SJSA1 (cell line): ENCODE measurements around the gene TAF1D. TPM values are rescaled to one million over a fixed set of nuclear protein-coding genes. Genes with fewer than 3 reads are reported as not detected.
"Not testable (repeated sequence)": the region's sequence is repeated elsewhere in the genome, so short reads cannot be mapped to it uniquely, and the experiment has no call there.

ENCODE experiments used
- DNase-seq, 2 experiments: peaks; one replicate each; pipeline ENCODE4 v3.0.0-alpha.2; 2015 to 2020; ENCODE audit warnings: low spot score in 2 of 2, low read depth in 1 of 2
- H3K27ac ChIP-seq: fragments of 250-450 bp; sonication (Bioruptor Pico); 2 replicates; pipeline ENCODE4 v1.5.1; 2020; ENCODE audit warnings: mild to moderate bottlenecking, moderate library complexity
- H3K27me3 ChIP-seq: fragments of 250-450 bp; sonication (Bioruptor Pico); replicated peaks from 2 replicates; pipeline ENCODE4 v1.5.1; 2020; ENCODE audit warnings: mild to moderate bottlenecking, moderate library complexity
- H3K36me3 ChIP-seq: fragments of 250-450 bp; sonication (Bioruptor Pico); 2 replicates; pipeline ENCODE4 v1.5.1; 2020; ENCODE audit warnings: mild to moderate bottlenecking
- H3K4me1 ChIP-seq: fragments of 250-450 bp; sonication (Bioruptor Pico); replicated peaks from 2 replicates; pipeline ENCODE4 v1.6.1; 2021; ENCODE audit warnings: mild to moderate bottlenecking
- H3K4me3 ChIP-seq: fragments of 250-450 bp; sonication (Bioruptor Pico); 2 replicates; pipeline ENCODE4 v1.5.1; 2020; ENCODE audit warnings: mild to moderate bottlenecking
- H3K9me3 ChIP-seq: fragments of 250-450 bp; sonication (Bioruptor Pico); replicated peaks from 2 replicates; pipeline ENCODE4 v1.5.1; 2020; ENCODE audit warnings: mild to moderate bottlenecking
- total RNA-seq: library from RNA; depleted of rRNA; stranded (reverse); fragments of >200 nt; shearing (Covaris generic); gene quantifications from 2 replicates; pipeline ENCODE4 v1.2.3, GENCODE V29; 2014

The TAF1D gene
- total RNA-seq, 1 experiment from 2014 or later, result 72.6 TPM

GRCh38 chr11:93765551-93765950 is 24.3 kb upstream of the TAF1D start:
- H3K27me3 ChIP-seq, result no peaks in the 10 kb centered on the region
- H3K27ac ChIP-seq, result no peak overlapping the region
- no peak for DNase-seq
- H3K9me3 ChIP-seq, result no peaks in the 10 kb centered on the region
- H3K36me3 ChIP-seq, result no peaks in the 10 kb centered on the region
- no peaks in the 10 kb centered on the region for H3K4me1 ChIP-seq
- no peak overlapping the region for H3K4me3 ChIP-seq

GRCh38 chr11:93761910-93762309 is 20.6 kb upstream of the TAF1D start:
- H3K9me3 ChIP-seq, result no peaks in the 10 kb centered on the region

GRCh38 chr11:93759123-93759522 is 17.8 kb upstream of the TAF1D start:
- H3K27me3 ChIP-seq, H3K27ac ChIP-seq, H3K36me3 ChIP-seq, H3K4me1 ChIP-seq, DNase-seq, H3K4me3 ChIP-seq, H3K9me3 ChIP-seq: not testable (repeated sequence)

More at GRCh38 chr11:93761910-93762309, 20.6 kb upstream of the TAF1D start:
- no peak for DNase-seq
- no peaks in the 10 kb centered on the region for H3K4me1 ChIP-seq
- H3K27me3 ChIP-seq, result no peaks in the 10 kb centered on the region
- no peak overlapping the region for H3K27ac ChIP-seq
- H3K36me3 ChIP-seq, result no peaks in the 10 kb centered on the region
- H3K4me3 ChIP-seq, result no peak overlapping the region

- Histone ChIP-seq H3K27me3 (no peaks in the 10 kb centered on the region), H3K4me3 (no peak overlapping the region), H3K27ac (no peak overlapping the region), H3K9me3 (no peaks in the 10 kb centered on the region), H3K36me3 (no peaks in the 10 kb centered on the region), H3K4me1 (no peaks in the 10 kb centered on the region)
- DNase-seq, result no peak
Measured at GRCh38 chr11:93757924-93758865, 16.9 kb upstream of the TAF1D start.

GRCh38 chr11:93757301-93757700 is 16.0 kb upstream of the TAF1D start:
- no peaks in the 10 kb centered on the region for H3K36me3 ChIP-seq

GRCh38 chr11:93756748-93757147 is 15.5 kb upstream of the TAF1D start:
- H3K9me3 ChIP-seq, result no peaks in the 10 kb centered on the region
- no peak overlapping the region for H3K4me3 ChIP-seq

More at GRCh38 chr11:93757301-93757700, 16.0 kb upstream of the TAF1D start:
- Histone ChIP-seq H3K27me3 (no peaks in the 10 kb centered on the region), H3K27ac (no peak overlapping the region), H3K4me1 (no peaks in the 10 kb centered on the region), H3K4me3 (no peak overlapping the region), H3K9me3 (no peaks in the 10 kb centered on the region)
- no peak for DNase-seq

GRCh38 chr11:93753241-93753640 is 11.9 kb upstream of the TAF1D start:
- Histone ChIP-seq H3K27ac (no peak overlapping the region), H3K36me3 (no peaks in the 10 kb centered on the region), H3K27me3 (no peaks in the 10 kb centered on the region), H3K4me1 (0 out of 2 replicates have a peak, but pooled peaks cover 3% of the 10 kb centered on the region), H3K9me3 (no peaks in the 10 kb centered on the region), H3K4me3 (no peak overlapping the region)
- no peak for DNase-seq

More at GRCh38 chr11:93756748-93757147, 15.5 kb upstream of the TAF1D start:
- no peaks in the 10 kb centered on the region for H3K4me1 ChIP-seq
- no peaks in the 10 kb centered on the region for H3K36me3 ChIP-seq
- no peak for DNase-seq
- no peak overlapping the region for H3K27ac ChIP-seq
- no peaks in the 10 kb centered on the region for H3K27me3 ChIP-seq

GRCh38 chr11:93751001-93751400 is 9.7 kb upstream of the TAF1D start:
- H3K27ac ChIP-seq, result no peak overlapping the region
- H3K9me3 ChIP-seq, result no peaks in the 10 kb centered on the region
- H3K4me1 ChIP-seq, result peaks cover 8% of the 10 kb centered on the region; the same call in 1 of the 2 replicates
- no peaks in the 10 kb centered on the region for H3K27me3 ChIP-seq
- no peak for DNase-seq
- no peaks in the 10 kb centered on the region for H3K36me3 ChIP-seq
- no peak overlapping the region for H3K4me3 ChIP-seq

GRCh38 chr11:93747122-93747521 is 5.8 kb upstream of the TAF1D start:
- H3K4me3 ChIP-seq, result no peak overlapping the region
- no peak for DNase-seq

GRCh38 chr11:93746101-93746500 is 4.8 kb upstream of the TAF1D start:
- H3K4me1 ChIP-seq, result peaks cover 8% of the 10 kb centered on the region; the same call in 1 of the 2 replicates
- peaks cover 1% of the 10 kb centered on the region for H3K36me3 ChIP-seq
- no peaks in the 10 kb centered on the region for H3K27me3 ChIP-seq
- no peak overlapping the region for H3K27ac ChIP-seq
- no peaks in the 10 kb centered on the region for H3K9me3 ChIP-seq
- DNase-seq, result no peak
- H3K4me3 ChIP-seq, result no peak overlapping the region

More at GRCh38 chr11:93747122-93747521, 5.8 kb upstream of the TAF1D start:
- no peaks in the 10 kb centered on the region for H3K9me3 ChIP-seq
- no peak overlapping the region for H3K27ac ChIP-seq
- H3K36me3 ChIP-seq, result no peaks in the 10 kb centered on the region
- peaks cover 8% of the 10 kb centered on the region; the same call in 1 of the 2 replicates for H3K4me1 ChIP-seq
- no peaks in the 10 kb centered on the region for H3K27me3 ChIP-seq

- H3K36me3 ChIP-seq, H3K4me3 ChIP-seq, DNase-seq, H3K4me1 ChIP-seq, H3K27me3 ChIP-seq, H3K9me3 ChIP-seq, H3K27ac ChIP-seq: not testable (repeated sequence)
Measured at GRCh38 chr11:93745005-93745755, 3.9 kb upstream of the TAF1D start.

- no peak for DNase-seq
- H3K4me1 ChIP-seq, result peaks cover 8% of the 10 kb centered on the region
- no peak overlapping the region for H3K27ac ChIP-seq
- peaks cover 11% of the 10 kb centered on the region for H3K36me3 ChIP-seq
- H3K4me3 ChIP-seq, result no peak overlapping the region
- no peaks in the 10 kb centered on the region for H3K9me3 ChIP-seq
- H3K27me3 ChIP-seq, result no peaks in the 10 kb centered on the region
Measured at GRCh38 chr11:93744669-93745004, 3.3 kb upstream of the TAF1D start.

GRCh38 chr11:93743291-93743690 is 2.0 kb upstream of the TAF1D start:
- no peaks in the 10 kb centered on the region for H3K27me3 ChIP-seq
- peaks cover 24% of the 10 kb centered on the region for H3K36me3 ChIP-seq
- H3K9me3 ChIP-seq, result no peaks in the 10 kb centered on the region
- H3K27ac ChIP-seq, result no peak overlapping the region
- H3K4me1 ChIP-seq, result peaks cover 14% of the 10 kb centered on the region
- no peak for DNase-seq
- H3K4me3 ChIP-seq, result no peak overlapping the region

- Histone ChIP-seq H3K27me3 (no peaks in the 10 kb centered on the region), H3K9me3 (no peaks in the 10 kb centered on the region)
Measured at GRCh38 chr11:93741882-93742226, 559 bp upstream of the TAF1D start.

More at GRCh38 chr11:93741882-93742226, 559 bp upstream of the TAF1D start:
- Histone ChIP-seq H3K27ac (peak overlapping the region; percentile 89), H3K36me3 (peaks cover 39% of the 10 kb centered on the region), H3K4me3 (peak overlapping the region; percentile 73), H3K4me1 (peaks cover 16% of the 10 kb centered on the region; the same call in 1 of the 2 replicates)
- no peak for DNase-seq
